ENCODE data around the gene IFNA6.
A peak's percentile ranks its signal among the peaks of the same experiment; 100 is the strongest.

IFNA6 gene

GRCh38 chr9:21326526-21327139 lies 24.1 kb downstream of the IFNA6 start:
- no peak for DNase-seq

DNA sequence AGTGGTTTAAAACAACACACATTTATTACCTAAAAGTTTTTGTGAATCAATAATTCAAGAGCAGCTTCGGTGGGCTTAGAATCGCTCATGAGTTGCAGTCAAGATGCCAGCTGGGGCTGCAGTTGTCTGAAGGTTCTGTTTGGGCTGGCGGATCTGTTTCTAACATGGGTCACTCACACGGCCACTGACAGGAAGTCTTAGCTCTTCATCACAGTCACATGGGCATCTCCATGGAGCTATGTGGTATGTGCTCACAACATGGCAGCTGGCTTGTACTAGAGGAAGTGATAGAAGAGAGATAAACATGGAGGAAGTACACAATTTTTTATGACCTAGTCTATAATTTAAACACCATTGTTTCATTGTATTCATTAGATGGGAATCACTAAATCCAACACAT lies 26.6 kb downstream of the IFNA6 start:
- no peak for DNase-seq

DNA sequence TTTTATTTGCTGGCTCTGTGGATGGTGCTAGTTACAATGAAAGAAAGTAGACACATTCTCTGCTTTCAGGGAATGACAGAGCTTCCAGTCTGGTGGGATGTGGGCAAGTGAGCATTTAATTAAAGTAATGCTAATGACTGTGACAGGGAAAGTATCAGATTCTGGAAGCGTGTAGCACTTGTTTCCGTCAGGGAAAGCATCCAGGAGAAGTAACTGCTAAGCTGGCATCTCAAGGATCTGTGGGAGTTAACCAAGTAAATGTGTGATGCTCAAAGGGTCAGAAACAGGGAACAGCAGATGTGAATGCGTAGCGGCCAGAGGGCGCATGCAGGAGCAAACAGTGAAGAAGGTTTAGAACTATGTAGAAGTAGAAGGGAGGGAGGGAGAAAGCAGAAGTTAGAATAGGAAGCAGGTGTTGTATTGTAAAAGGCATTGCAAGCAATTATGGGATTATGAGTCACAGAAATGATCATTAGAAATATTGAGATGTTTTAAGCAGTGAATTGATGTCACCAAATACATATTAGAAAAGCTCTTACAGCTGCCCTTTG lies 27.7 kb downstream of the IFNA6 start:
- DNase-seq = no peak

DNA sequence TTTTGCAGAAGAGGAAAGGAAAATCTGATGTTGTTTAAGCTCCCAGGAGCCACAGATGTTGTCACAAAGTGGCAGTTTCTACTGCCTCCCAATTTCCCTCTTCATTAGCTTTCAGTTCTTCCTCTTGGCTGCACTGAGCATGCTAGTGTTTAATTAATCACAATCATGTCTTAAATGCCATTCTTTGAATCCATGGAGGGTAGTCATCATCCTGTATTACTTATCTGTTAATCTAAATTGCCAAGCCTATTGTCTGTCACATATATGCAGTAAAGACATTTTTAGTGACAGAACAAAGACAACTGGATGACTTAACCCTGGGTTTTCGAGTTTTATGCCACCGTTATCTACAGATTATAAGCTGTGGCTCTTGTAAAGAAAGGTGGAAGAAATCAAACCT lies 30.2 kb downstream of the IFNA6 start:
- DNase-seq = no peak

- DNase-seq = peak; percentile 11
Measured at GRCh38 chr9:21317956-21318923, 32.4 kb downstream of the IFNA6 start.

DNA sequence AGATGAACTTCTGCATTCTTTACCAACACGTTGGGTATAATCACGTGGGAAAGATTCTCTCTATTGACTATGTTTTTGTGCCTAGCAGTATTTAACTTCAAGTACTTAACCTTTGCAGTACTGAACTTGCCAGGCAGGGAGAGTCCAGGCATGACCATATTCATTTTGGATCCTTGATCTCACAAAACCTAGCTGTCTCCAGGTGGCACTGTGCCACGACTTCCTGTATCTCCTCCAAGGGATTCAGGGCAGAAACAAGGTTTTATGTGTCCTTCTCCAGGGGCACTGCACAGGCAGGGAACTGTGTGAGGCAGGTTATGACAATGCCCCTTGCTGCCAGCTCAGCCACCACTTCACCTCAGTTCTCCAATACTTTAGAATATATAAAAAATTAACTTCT lies 33.8 kb downstream of the IFNA6 start:
- no peak for DNase-seq

DNA sequence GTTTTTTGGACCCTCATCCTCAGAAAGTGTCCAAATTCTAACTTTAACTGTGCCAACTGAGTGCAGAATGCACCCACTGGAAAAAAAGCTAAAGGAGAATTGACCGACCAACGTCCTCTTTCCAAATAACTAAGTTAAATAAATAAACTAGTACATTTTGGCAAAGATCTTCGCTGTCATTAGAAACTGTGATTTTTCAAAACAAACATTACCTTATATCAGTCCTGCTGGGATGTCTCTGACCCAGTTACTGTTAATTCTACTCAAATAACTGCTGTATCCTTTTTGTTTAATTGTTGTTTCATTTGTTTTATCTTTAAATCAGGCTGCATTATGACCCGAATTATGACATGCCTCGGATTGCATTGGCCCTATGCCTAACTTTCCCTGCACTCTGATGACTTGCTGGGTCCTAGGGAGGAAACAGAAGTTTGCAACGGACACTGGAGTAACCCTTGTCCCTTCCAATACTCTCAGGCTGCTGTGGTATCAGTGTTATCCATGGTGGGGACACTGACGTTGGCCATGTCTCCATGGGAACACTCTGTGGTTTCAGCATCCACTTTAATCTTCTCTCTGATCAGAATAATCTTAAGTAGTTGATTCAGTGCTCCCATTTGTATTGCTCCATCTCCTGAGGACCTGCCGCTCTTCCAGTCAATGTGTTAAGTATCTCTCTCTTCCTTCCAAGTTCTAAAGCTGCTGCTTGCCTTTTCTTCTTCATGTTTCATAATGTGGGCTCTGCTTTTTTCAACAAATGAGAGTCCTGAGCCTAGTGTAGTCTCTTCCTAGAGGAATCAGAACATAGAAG lies 34.5 kb downstream of the IFNA6 start:
- no peak for DNase-seq

- DNase-seq = no peak
Measured at GRCh38 chr9:21314152-21314551, 36.5 kb downstream of the IFNA6 start.

DNA sequence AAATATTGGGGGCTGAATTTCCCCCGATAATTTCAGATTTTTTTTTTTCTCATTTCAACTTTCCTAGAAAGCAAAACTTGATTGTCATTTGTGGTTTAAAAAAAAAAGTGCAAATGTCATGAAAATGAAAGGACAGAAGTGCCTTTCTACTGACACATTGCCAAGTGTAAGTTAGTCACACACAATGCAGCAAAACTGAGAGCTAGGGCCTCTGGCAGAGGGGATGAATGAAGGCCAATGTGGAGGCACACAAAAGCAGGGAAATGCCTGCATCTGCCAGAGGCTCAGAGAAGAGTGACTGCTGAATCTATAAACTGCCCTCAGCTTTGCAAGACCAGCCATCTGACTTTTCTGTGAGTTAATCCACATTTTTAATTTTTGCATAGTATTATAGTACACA lies 38.8 kb downstream of the IFNA6 start:
- no peak for DNase-seq

- DNase-seq = no peak
Measured at GRCh38 chr9:21305213-21305612, 45.5 kb downstream of the IFNA6 start, which contains the start of gene IFNA5. Gene IFNA5 (minus strand): TSS chr9:21305313. CDS start chr9:21305256, 57 bp downstream.

Measured in stimulated activated CD4-positive, alpha-beta T cell treated with anti-CD3 and anti-CD28 coated beads, Interleukin-4, amount 100 ng/mL, for 1 hour (primary cell).